Adipose tissue (tissue), 3 donors: Measurements from ENCODE around the gene PIP5K1B. TPM values are rescaled to one million over a fixed set of nuclear protein-coding genes. Genes with fewer than 3 reads are reported as not detected.

Source experiments
- H3K27ac ChIP-seq: one replicate; pipeline ENCODE4 v1.5.1; 2013; ENCODE audit warnings: low read depth, low read length
- WGBS, 3 donors: extraction: QIAGEN DNeasy Blood & Tissue Kit; methylation state at CpG; one replicate each; pipeline ENCODE4 v1.1.7; 2013; 5-methylcytosine and 5-hydroxymethylcytosine counted together
- polyA plus RNA-seq, 3 donors: library from polyadenylated mRNA; stranded (reverse); fragments of 200-250 nt; gene quantifications; one replicate each; pipeline ENCODE4 v1.2.3, GENCODE V29; 2013
- donor health status: healthy with polysubstance abuse.
- donor health status: Bipolar disorder and iron deficiency.
- donor health status: healthy.

The PIP5K1B gene
- polyA plus RNA-seq, 3 donors = 0.67 to 4.3 (median 2.0) TPM

GRCh38 chr9:68727636-68728035, 22.6 kb downstream of the PIP5K1B start:
- WGBS, 3 donors = 63 to 81% (median 76%) methylated on average over 2 of the region's 2 CpGs

GRCh38 chr9:68728731-68729130, 23.7 kb downstream of the PIP5K1B start:
- no peak overlapping the region for H3K27ac ChIP-seq
- 83 to 87% (median 85%) methylated on average over 1 of the region's 1 CpG for WGBS, 3 donors

More at GRCh38 chr9:68727636-68728035, 22.6 kb downstream of the PIP5K1B start:
- H3K27ac ChIP-seq = no peak overlapping the region

- 83 to 88% (median 86%) methylated on average over 2 of the region's 2 CpGs for WGBS, 3 donors
- H3K27ac ChIP-seq = no peak overlapping the region
Measured at GRCh38 chr9:68730570-68731235, 25.7 kb downstream of the PIP5K1B start.

- WGBS, 3 donors = 64 to 69% (median 68%) methylated on average over 5 of the region's 5 CpGs
- H3K27ac ChIP-seq = no peak overlapping the region
Measured at GRCh38 chr9:68731857-68732256, 26.8 kb downstream of the PIP5K1B start.

DNA sequence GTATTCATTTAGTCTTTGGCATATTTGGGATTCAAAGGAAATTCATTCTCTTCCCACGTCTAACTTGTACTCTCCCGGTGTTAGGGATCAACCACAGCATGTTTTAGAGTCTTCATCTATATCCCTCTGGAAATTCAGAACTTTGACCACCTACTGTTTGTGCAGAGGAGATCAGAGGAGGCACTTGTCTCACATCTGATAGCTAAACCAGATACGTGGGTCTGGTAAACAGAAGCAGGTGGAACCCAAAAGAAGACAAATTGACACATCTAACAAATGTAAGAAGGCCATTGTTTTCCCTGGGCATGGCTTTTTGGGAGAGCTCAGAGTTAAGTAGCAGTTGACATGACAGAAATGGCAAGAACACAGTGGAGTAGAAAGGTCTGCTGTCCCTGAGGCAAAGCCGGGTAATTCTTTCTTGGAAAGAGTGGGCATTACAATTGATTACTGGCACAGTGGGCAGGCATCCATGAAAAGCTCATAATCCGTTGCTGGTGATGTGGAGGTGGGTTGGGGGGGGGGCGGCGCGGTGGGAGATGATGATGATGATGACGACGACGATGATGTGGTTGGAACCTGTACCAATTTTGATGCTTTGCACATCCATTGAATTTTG, 27.5 kb downstream of the PIP5K1B start:
- H3K27ac ChIP-seq = no peak overlapping the region
- 79 to 90% (median 87%) methylated on average over 11 of the region's 11 CpGs for WGBS, 3 donors

- WGBS, 3 donors = 77 to 84% (median 81%) methylated on average over 5 of the region's 5 CpGs
- H3K27ac ChIP-seq = no peak overlapping the region
Measured at GRCh38 chr9:68733021-68733405, 28.0 kb downstream of the PIP5K1B start.

DNA sequence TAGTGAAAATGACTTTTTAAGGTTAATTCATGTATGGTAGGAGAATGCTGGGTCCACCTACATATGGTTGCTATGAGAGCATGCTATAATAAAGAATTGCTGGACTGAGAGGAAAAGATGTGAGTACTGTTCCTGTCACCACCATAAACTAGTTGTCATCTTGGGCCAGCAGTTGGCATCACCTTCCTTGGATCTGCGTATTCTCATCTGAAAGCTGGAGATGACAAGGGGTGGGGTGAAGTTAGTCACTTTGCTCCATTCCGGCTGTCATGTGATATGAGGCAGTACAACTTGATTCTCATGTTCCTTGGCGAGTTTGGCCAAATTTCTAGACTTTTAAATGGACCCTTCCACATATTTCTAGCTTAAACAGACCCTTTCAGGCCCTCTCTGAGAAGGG, 33.3 kb downstream of the PIP5K1B start:
- H3K27ac ChIP-seq = no peak overlapping the region
- WGBS, 3 donors = 84 to 95% (median 95%) methylated on average over 3 of the region's 3 CpGs

GRCh38 chr9:68739621-68740174, 34.7 kb downstream of the PIP5K1B start:
- no peak overlapping the region for H3K27ac ChIP-seq

GRCh38 chr9:68740561-68740960, 35.5 kb downstream of the PIP5K1B start:
- 45 to 66% (median 64%) methylated on average over 4 of the region's 4 CpGs for WGBS, 3 donors

More at GRCh38 chr9:68739621-68740174, 34.7 kb downstream of the PIP5K1B start:
- 31 to 52% (median 42%) methylated on average over 2 of the region's 2 CpGs for WGBS, 3 donors

DNA sequence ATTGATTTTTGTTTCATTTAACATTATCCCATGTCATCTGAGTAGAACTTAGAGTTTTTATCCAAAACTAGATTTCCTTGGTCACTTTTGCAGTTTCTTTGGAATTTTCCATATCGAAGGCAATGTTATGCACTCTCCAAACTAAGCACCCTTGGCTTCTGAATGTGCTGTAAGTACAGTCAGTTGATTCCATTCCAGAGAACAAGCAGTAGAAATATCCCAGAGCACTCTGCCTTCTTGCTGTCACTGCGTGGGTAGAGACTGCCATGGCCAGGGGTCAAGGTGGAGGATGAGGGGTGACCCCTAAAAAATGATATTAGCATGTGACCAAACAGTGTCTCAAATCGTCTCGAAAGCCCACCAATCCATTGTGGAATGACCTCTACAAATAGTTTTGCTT, 36.2 kb downstream of the PIP5K1B start:
- H3K27ac ChIP-seq = no peak overlapping the region
- WGBS, 3 donors = 82 to 93% (median 83%) methylated on average over 4 of the region's 4 CpGs

More at GRCh38 chr9:68740561-68740960, 35.5 kb downstream of the PIP5K1B start:
- no peak overlapping the region for H3K27ac ChIP-seq

- no peak overlapping the region for H3K27ac ChIP-seq
- WGBS, 3 donors = 82 to 89% (median 84%) methylated on average over 3 of the region's 3 CpGs
Measured at GRCh38 chr9:68741704-68742332, 36.8 kb downstream of the PIP5K1B start.

- no peak overlapping the region for H3K27ac ChIP-seq
- WGBS, 3 donors = 91 to 95% (median 92%) methylated on average over 2 of the region's 2 CpGs
Measured at GRCh38 chr9:68742333-68742730, 37.3 kb downstream of the PIP5K1B start.

- WGBS, 3 donors = 70 to 100% (median 79%) methylated on average over 1 of the region's 1 CpG
- no peak overlapping the region for H3K27ac ChIP-seq
Measured at GRCh38 chr9:68744426-68744825, 39.4 kb downstream of the PIP5K1B start.

GRCh38 chr9:68746525-68746924, 41.5 kb downstream of the PIP5K1B start:
- WGBS, 3 donors = 39 to 85% (median 74%) methylated on average over 2 of the region's 2 CpGs
- no peak overlapping the region for H3K27ac ChIP-seq

DNA sequence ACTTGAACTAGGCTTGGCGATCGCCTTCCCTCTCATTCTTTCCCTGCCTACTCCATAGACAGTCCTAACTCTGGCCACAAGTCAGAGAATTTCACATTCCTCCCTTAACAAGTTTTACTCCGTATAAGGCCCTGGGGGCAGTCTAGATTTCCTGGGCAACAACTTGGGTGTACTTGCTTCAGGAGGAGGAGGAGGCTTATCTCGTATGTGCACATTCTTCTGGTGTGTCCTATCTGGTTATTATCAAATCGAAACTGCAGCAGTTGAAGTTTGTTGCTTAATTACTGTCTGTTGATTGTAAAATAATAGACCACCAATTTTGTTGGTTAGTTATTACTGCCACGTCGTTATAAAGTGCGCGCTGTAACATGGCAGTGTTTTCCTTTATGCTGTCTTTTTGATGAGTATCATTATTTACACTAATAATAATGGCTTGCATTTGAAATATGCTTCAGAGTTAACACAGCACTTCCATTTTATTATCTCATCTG, 42.0 kb downstream of the PIP5K1B start:
- WGBS, 3 donors = 40 to 69% (median 50%) methylated on average over 9 of the region's 9 CpGs
- no peak overlapping the region for H3K27ac ChIP-seq

DNA sequence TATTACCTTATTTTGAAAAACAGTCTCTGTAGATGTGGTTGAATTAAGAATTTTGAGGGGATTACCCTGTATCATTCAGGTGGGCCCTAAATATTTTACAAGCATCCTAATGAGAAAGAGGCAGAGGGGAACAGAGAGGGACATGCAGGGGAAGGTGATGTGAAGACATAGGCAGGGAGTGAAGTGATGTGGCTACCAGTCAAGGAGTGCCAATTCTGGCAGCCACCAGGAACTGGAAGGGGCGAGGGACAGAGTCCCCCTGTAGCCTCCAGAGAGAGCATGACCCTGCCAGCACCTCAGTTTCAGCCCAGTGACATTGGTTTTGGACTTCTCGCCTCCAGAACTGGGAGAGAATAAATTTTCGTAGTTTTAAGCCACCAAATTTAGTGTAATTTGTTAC, 44.1 kb downstream of the PIP5K1B start:
- H3K27ac ChIP-seq = no peak overlapping the region
- WGBS, 3 donors = 69 to 91% (median 72%) methylated on average over 3 of the region's 3 CpGs

GRCh38 chr9:68749579-68750159, 44.6 kb downstream of the PIP5K1B start:
- 48 to 75% (median 49%) methylated on average over 3 of the region's 3 CpGs for WGBS, 3 donors
- no peak overlapping the region for H3K27ac ChIP-seq

DNA sequence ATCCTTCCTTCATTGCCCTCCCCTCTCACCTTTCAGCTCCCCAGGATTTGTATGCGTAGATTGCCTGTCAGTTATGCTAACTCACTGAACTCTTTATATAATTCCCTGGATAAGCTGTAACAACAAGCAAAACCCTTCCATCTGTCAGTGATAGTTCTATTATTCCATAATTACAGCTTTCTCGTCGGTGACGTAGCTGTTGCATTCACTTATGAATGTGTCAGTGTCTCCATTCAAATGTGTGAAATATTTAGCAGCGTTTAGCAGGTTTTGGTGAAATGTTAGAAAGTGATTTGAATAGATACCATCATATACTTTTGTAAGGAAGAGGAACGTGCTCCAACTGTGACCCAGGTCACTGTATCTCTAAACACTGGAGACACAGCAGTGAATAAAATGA, 45.2 kb downstream of the PIP5K1B start:
- WGBS, 3 donors = 65 to 71% (median 70%) methylated on average over 6 of the region's 6 CpGs
- no peak overlapping the region for H3K27ac ChIP-seq

DNA sequence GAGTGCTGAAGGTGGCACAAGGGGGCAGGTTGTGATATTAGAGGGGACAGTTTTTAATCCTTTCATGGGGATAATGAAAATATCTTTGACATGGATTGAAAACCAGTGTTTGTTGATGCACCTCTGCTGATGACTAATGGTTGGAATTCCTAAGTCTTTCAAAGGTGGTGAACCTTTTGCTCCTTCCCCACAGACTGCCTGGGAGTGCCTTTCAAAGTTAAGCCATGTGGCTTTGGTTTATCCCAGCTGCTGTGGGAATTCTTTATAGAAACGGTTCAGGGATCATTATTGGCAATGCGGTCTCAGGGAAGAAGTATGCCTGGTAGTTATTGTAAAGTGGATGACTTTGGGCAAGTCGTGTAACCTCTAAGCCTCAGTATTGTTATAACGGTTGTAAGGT, 45.7 kb downstream of the PIP5K1B start:
- WGBS, 3 donors = 56 to 64% (median 61%) methylated on average over 4 of the region's 4 CpGs
- H3K27ac ChIP-seq = no peak overlapping the region
